Measurements from ENCODE around the gene OR2V1.

OR2V1 gene

GRCh38 chr5:181099602-181100086 lies 31.3 kb downstream of the OR2V1 start:
- TF ChIP-seq GATA3 (IDR thresholded peaks at IDR 0.05; ENCODE audit: low read depth, low read length) (no peak), GATA2 (IDR thresholded peaks at IDR 0.05; ENCODE audit: low read depth, low read length) (no peak)

GRCh38 chr5:181098762-181099601 lies 32.0 kb downstream of the OR2V1 start:
- TF ChIP-seq GATA3 (IDR thresholded peaks at IDR 0.05; ENCODE audit: low read depth, low read length): no peak
- TF ChIP-seq GATA2 (IDR thresholded peaks at IDR 0.05; ENCODE audit: low read depth, low read length): no peak

GRCh38 chr5:181092428-181092827 lies 38.5 kb downstream of the OR2V1 start:
- TF ChIP-seq GATA3 (IDR thresholded peaks at IDR 0.05; ENCODE audit: low read depth, low read length) (no peak), GATA2 (IDR thresholded peaks at IDR 0.05; ENCODE audit: low read depth, low read length) (no peak)

GRCh38 chr5:181088289-181088688 lies 42.7 kb downstream of the OR2V1 start:
- no peak for TF ChIP-seq GATA3 (IDR thresholded peaks at IDR 0.05; ENCODE audit: low read depth, low read length)
- no peak for TF ChIP-seq GATA2 (IDR thresholded peaks at IDR 0.05; ENCODE audit: low read depth, low read length)

GRCh38 chr5:181087309-181087708 lies 43.7 kb downstream of the OR2V1 start:
- no peak for TF ChIP-seq GATA2 (IDR thresholded peaks at IDR 0.05; ENCODE audit: low read depth, low read length)
- no peak for TF ChIP-seq GATA3 (IDR thresholded peaks at IDR 0.05; ENCODE audit: low read depth, low read length)

- TF ChIP-seq GATA2 (IDR thresholded peaks at IDR 0.05; ENCODE audit: low read depth, low read length): no peak
- no peak for TF ChIP-seq GATA3 (IDR thresholded peaks at IDR 0.05; ENCODE audit: low read depth, low read length)
These were observed 44.1 kb downstream of the OR2V1 start for GRCh38 chr5:181086884-181087205.

- TF ChIP-seq GATA3 (IDR thresholded peaks at IDR 0.05; ENCODE audit: low read depth, low read length) (no peak), GATA2 (IDR thresholded peaks at IDR 0.05; ENCODE audit: low read depth, low read length) (no peak)
These were observed 44.7 kb downstream of the OR2V1 start for GRCh38 chr5:181086026-181086883.

GRCh38 chr5:181084621-181085195 lies 46.3 kb downstream of the OR2V1 start:
- TF ChIP-seq GATA2 (IDR thresholded peaks at IDR 0.05; ENCODE audit: low read depth, low read length) (no peak), GATA3 (IDR thresholded peaks at IDR 0.05; ENCODE audit: low read depth, low read length) (no peak)

GRCh38 chr5:181081989-181082388 lies 49.0 kb downstream of the OR2V1 start:
- TF ChIP-seq GATA3 (IDR thresholded peaks at IDR 0.05; ENCODE audit: low read depth, low read length): no peak
- no peak for TF ChIP-seq GATA2 (IDR thresholded peaks at IDR 0.05; ENCODE audit: low read depth, low read length)

GRCh38 chr5:181076920-181077319 lies 54.0 kb downstream of the OR2V1 start:
- TF ChIP-seq GATA2 (IDR thresholded peaks at IDR 0.05; ENCODE audit: low read depth, low read length): no peak
- no peak for TF ChIP-seq GATA3 (IDR thresholded peaks at IDR 0.05; ENCODE audit: low read depth, low read length)
